ENCODE measurements around the gene BCL6B.

BCL6B gene

GRCh38 chr17:7064261-7064660 lies 41.4 kb downstream of the BCL6B start:
- no peak for FAIRE-seq

- no peak for FAIRE-seq
Measured at GRCh38 chr17:7067198-7067597, 44.3 kb downstream of the BCL6B start.

- no peak for FAIRE-seq
Measured at GRCh38 chr17:7068268-7068667, 45.4 kb downstream of the BCL6B start.

DNA sequence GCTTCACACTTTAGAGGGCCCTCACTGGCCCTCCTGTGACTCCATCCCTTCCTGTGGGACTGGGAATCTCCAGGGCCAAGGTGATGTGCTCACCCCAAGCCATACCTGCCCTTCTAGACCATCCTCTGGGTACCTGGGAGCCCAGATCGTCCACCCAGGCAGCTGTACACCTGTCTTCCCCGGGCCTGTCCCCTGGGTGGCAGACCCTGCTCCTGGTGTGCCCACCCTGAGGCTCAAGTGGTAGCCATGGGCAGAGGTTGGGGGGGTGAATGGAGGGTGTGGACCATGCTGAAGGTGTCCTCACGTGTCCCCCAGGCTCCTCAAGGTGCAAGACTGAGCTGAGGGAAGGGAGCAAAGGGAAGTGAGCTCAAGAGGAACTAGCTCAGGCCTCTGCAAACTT lies 47.9 kb downstream of the BCL6B start:
- no peak for FAIRE-seq

DNA sequence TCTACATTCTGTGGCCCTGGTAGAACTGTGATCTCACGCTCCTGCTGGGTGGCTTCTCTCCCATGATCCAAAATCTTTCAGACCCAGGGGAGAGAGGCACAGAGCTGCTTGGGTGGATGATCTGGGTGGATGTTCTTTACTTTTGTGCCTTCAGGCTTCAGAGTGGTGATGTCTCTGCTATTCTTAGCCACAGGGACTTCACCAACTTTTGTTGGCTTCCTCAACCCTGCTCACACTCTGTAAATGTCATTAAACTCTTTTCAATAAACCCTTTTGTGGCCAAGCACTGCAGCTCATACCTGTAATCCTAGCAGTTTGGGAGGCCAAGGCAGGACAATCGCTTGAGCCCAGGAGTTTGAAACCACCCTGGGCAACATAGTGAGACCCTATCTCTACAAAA lies 49.6 kb downstream of the BCL6B start:
- FAIRE-seq = no peak

GRCh38 chr17:7074931-7075330 lies 52.1 kb downstream of the BCL6B start:
- FAIRE-seq = no peak

DNA sequence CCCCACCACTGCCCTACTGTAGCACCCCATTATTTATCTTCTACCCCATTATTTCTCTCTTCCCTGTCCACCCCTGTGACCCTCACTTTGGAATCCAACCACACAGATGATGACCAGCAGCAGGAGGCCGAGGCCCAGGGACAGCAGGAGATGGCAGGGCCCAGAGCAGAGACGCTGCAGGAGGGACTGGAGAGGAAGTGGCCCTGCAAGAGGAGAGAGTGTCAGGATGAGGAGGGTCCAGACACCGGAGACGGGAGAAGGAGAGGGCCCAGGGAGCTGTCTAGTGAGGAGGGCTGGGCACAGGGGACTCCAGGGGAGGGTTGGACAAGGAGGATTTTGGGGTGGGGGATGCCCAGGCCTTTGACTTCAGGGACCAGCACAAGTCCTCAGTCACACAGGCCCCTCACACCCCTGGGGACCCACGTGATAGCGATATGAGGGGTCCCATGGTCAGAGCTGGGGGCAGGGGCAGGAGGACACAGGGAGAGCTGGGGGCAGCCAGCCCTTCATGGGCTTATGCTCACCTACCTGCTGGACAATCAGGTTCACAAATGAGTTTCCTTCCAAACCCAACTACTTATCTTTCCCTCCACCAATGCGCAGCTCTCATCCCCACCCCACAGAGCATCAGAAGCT lies 55.2 kb downstream of the BCL6B start:
- no peak for FAIRE-seq

DNA sequence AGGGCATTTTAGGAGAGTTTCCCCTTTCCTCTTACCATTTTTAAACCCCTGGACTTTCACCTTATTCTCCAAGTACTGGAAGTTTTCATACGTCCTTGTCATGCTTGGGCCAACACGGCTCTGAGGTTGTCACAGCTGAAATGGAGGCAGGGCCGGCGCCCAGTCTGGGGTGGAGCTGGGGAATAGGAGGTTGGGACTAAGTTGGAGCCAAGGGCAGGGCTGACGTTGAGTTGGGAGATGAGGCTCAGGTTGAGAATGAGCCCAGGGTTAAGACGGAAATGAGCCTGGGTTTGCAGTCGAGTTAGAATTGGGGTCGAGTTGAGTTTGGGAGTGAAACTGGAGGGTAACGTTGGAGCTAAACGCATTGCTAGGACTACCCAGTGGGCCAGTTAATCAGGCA lies 55.9 kb downstream of the BCL6B start:
- no peak for FAIRE-seq

Measured in G401.6 (cell line).